ENCODE results near the gene TMEM40.

DNA sequence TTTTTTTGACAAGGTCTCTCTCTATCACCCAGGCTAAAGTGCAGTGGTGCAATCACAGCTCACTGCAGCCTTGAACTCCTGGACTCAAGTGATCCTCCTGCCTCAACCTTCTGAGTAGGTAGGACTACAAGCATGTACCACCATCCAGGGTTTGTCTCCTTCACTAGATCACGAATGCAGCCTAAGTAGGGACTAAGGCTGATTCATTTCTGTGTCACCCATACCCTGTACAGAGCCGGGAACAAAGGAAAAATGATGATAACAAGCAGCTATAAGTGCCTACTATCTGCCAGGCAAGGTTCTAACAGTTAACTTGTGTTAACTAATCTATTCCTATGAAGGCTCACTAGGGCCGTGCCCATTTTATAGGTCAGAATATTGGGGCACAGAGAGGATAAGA lies 7.0 kb downstream of the TMEM40 start:
- no peak for TF ChIP-seq CTCF (IDR thresholded peaks at IDR 0.05)
- no peak for TF ChIP-seq POLR2A (IDR thresholded peaks at IDR 0.05)

All from thyroid gland (tissue), 4 donors.